Gastrocnemius medialis (tissue), 4 donors: ENCODE data around the gene IL27RA. TPM values are rescaled to one million over a fixed set of nuclear protein-coding genes. Genes with fewer than 3 reads are reported as not detected.

Experiments used
- ATAC-seq, 2 donors: fragments of 150-250 bp; one replicate each; pipeline ENCODE4 v1.9.1; 2016
- DNase-seq, 2 donors: peaks; one replicate each; pipeline ENCODE4 v3.0.0-alpha.2; 2019
- H3K27ac ChIP-seq, 4 donors: fragments of 200-600 bp; sonication (generic); 1 replicate in 1 of 4; 2 replicates in 3 of 4; pipeline ENCODE4 v1.5.1; 2016 to 2018; ENCODE audit warnings: mild to moderate bottlenecking in 2 of 4, moderate library complexity in 1 of 4
- H3K27me3 ChIP-seq, 3 donors: fragments of 200-600 bp; sonication (generic) in 2 of 3; 1 replicate in 1 of 3; 2 replicates in 2 of 3; pipeline versions ENCODE4 v1.5.1 to v1.6.0; 2016 to 2019; ENCODE audit warnings: mild to moderate bottlenecking in 1 of 3, moderate library complexity in 1 of 3
- H3K36me3 ChIP-seq, 2 donors: fragments of 200-600 bp; sonication (generic) in 1 of 2; one replicate each; pipeline ENCODE4 v1.5.1; 2017 to 2018
- H3K4me1 ChIP-seq, 2 donors: fragments of 200-600 bp; sonication (generic) in 1 of 2; one replicate each; pipeline ENCODE4 v1.5.1; 2016 to 2017; ENCODE audit warnings: mild to moderate bottlenecking in 2 of 2
- H3K4me3 ChIP-seq, 4 donors: fragments of 200-600 bp; sonication (generic) in 3 of 4; 1 replicate in 1 of 4; 2 replicates in 3 of 4; pipeline ENCODE4 v1.5.1; 2016 to 2019; ENCODE audit warnings: mild to moderate bottlenecking in 2 of 4
- H3K9me3 ChIP-seq, 3 donors: fragments of 200-600 bp; sonication (generic) in 2 of 3; 1 replicate in 1 of 3; 2 replicates in 2 of 3; pipeline ENCODE4 v1.5.1; 2016 to 2019
- CTCF ChIP-seq, 5 experiments: fragments of 450-650 bp in 3 of 5; fragments of 200-600 bp in 2 of 5; sonication (generic) in 2 of 5; IDR thresholded peaks in 4 of 5; conservative IDR thresholded peaks in 1 of 5; 1 replicate in 4 of 5; 2 replicates in 1 of 5; pipeline ENCODE4 v1.5.1; 2016 to 2019; ENCODE audit warnings: antibody characterized with exemption in 5 of 5, mild to moderate bottlenecking in 3 of 5, moderate library complexity in 3 of 5
- POLR2A ChIP-seq, 2 donors: fragments of 450-650 bp; IDR thresholded peaks; one replicate each; pipeline ENCODE4 v1.6.1; 2017; ENCODE audit warnings: antibody characterized with exemption in 2 of 2, mild to moderate bottlenecking in 2 of 2, moderate library complexity in 2 of 2
- in situ Hi-C, 4 donors: fragments of 200-750 bp; cut with MboI; loops; one replicate each; pipeline versions ENCODE4 v1.15.0 to v1.8.0; 2017; ENCODE audit warnings: low sequenced_read_pairs in 4 of 4
- intact Hi-C: fragments of 100-400 bp; cut with DNase I; formaldehyde crosslinking; loops from one replicate; pipeline ENCODE4 v1.15.1; 2023; ENCODE audit warnings: low total_unique reads
- total RNA-seq, 4 donors: library from RNA; depleted of rRNA; stranded (reverse); fragments of >200 nt; gene quantifications; one replicate each; pipeline versions ENCODE4 v1.1.0 to v1.2.3, GENCODE V29; 2016

The IL27RA gene
- total RNA-seq, 4 donors from 2014 or later, result 1.4 to 3.7 (median 2.0) TPM

DNA sequence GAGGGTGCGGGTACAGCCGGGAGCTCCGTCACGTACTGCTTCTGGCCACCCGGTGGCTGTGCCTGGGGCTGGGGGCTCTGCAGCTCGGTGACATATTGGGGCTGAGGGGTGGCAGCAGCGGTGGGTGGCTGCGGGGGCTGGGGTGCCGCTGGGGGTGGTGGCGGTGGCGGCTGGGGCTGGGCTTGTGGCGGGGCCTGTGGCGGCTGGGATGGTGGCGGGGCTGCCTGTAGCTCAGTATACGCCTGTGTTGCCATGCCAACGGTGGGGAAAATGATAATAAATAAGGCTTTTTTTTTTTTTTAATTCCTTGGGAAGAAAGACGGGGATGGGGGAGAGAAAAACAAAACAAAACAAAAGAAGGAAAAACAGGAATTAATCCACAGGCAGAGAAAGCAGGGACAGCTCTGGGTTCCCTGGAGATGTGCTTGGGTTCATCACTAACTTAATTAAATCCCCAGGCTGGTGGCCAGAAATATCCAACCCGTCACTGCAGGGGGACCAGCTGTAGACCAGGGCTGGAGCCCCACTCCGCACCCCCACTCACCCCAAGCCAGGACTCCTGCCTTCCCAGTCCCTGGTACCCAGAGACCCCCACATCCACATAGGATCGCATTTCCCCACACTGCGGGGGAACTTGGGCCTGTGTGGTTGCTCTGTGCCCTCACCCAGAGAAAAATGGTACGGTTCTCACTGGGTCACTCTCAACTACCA, 37.8 kb upstream of the IL27RA start:
- H3K9me3 ChIP-seq, result no peaks in the 10 kb centered on the region
- H3K27ac ChIP-seq, result peak overlapping the region in 3 of 4 donors; percentile 5 to 42 (median 33)
- in situ Hi-C loops, result no loop called here
- DNase-seq (no peak), ATAC-seq (no peak)
- peaks cover 11 to 24% of the 10 kb centered on the region in 2 donors for H3K4me1 ChIP-seq
- intact Hi-C loops, result no loop called here
- no peaks in the 10 kb centered on the region for H3K27me3 ChIP-seq
- no peak overlapping the region for H3K4me3 ChIP-seq
- TF ChIP-seq POLR2A (IDR thresholded peaks at IDR 0.05) (no peak), CTCF (IDR thresholded peaks at IDR 0.05 in 4 of 5, conservative IDR thresholded peaks at IDR 0.05 in 1 of 5) (no peak)
- no peaks in the 10 kb centered on the region for H3K36me3 ChIP-seq

GRCh38 chr19:13995017-13995728, 36.4 kb upstream of the IL27RA start:
- no peaks in the 10 kb centered on the region for H3K36me3 ChIP-seq
- H3K4me3 ChIP-seq, result no peak overlapping the region
- in situ Hi-C loops, result no loop called here
- peak overlapping the region; percentile 73 to 86 (median 80) for H3K27ac ChIP-seq
- TF ChIP-seq POLR2A (IDR thresholded peaks at IDR 0.05) (no peak), CTCF (IDR thresholded peaks at IDR 0.05 in 4 of 5, conservative IDR thresholded peaks at IDR 0.05 in 1 of 5) (no peak)
- peaks cover 6 to 15% of the 10 kb centered on the region in 2 donors for H3K4me1 ChIP-seq
- no peaks in the 10 kb centered on the region for H3K9me3 ChIP-seq
- no peaks in the 10 kb centered on the region for H3K27me3 ChIP-seq
- DNase-seq, result peak; percentile 41 to 81
- intact Hi-C loops, result no loop called here
- ATAC-seq, result peak; percentile 87 to 92

- peak overlapping the region; percentile 73 to 86 (median 80) for H3K27ac ChIP-seq
- no peak overlapping the region for H3K4me3 ChIP-seq
- no peaks in the 10 kb centered on the region for H3K36me3 ChIP-seq
- H3K9me3 ChIP-seq, result no peaks in the 10 kb centered on the region
- ATAC-seq (no peak), DNase-seq (no peak)
- no peaks in the 10 kb centered on the region for H3K27me3 ChIP-seq
- in situ Hi-C loops, result no loop called here
- H3K4me1 ChIP-seq, result peaks cover 10 to 15% of the 10 kb centered on the region in 2 donors
- intact Hi-C loops, result no loop called here
- no peak for TF ChIP-seq CTCF (IDR thresholded peaks at IDR 0.05 in 4 of 5, conservative IDR thresholded peaks at IDR 0.05 in 1 of 5)
- no peak for TF ChIP-seq POLR2A (IDR thresholded peaks at IDR 0.05)
Observed at GRCh38 chr19:13995878-13996765, 35.4 kb upstream of the IL27RA start.

GRCh38 chr19:13996928-13997630, 34.5 kb upstream of the IL27RA start:
- ATAC-seq, result no peak
- no peak for DNase-seq
- peaks cover 13 to 22% of the 10 kb centered on the region in 2 donors for H3K4me1 ChIP-seq
- intact Hi-C loops (no loop called here), in situ Hi-C loops (no loop called here)
- no peaks in the 10 kb centered on the region for H3K9me3 ChIP-seq
- no peak overlapping the region for H3K4me3 ChIP-seq
- H3K36me3 ChIP-seq, result no peaks in the 10 kb centered on the region
- no peaks in the 10 kb centered on the region for H3K27me3 ChIP-seq
- peak overlapping the region; percentile 2 to 70 (median 38) for H3K27ac ChIP-seq
- TF ChIP-seq POLR2A (IDR thresholded peaks at IDR 0.05) (no peak), CTCF (IDR thresholded peaks at IDR 0.05 in 4 of 5, conservative IDR thresholded peaks at IDR 0.05 in 1 of 5) (no peak)
